HG03175 (cell line): Measurements from ENCODE around the gene LSP1.
"Not testable (repeated sequence)": the region's sequence is repeated elsewhere in the genome, so short reads cannot be mapped to it uniquely, and the experiment has no call there.

Source experiments
- ATAC-seq: cut with Tn5 transposase; IDR thresholded peaks from one replicate; pipeline ENCODE4 v1.9.1; 2021; ENCODE audit warnings: mild to moderate bottlenecking, moderate library complexity; ENCODE audit not compliant: unreplicated experiment

Gene LSP1

DNA sequence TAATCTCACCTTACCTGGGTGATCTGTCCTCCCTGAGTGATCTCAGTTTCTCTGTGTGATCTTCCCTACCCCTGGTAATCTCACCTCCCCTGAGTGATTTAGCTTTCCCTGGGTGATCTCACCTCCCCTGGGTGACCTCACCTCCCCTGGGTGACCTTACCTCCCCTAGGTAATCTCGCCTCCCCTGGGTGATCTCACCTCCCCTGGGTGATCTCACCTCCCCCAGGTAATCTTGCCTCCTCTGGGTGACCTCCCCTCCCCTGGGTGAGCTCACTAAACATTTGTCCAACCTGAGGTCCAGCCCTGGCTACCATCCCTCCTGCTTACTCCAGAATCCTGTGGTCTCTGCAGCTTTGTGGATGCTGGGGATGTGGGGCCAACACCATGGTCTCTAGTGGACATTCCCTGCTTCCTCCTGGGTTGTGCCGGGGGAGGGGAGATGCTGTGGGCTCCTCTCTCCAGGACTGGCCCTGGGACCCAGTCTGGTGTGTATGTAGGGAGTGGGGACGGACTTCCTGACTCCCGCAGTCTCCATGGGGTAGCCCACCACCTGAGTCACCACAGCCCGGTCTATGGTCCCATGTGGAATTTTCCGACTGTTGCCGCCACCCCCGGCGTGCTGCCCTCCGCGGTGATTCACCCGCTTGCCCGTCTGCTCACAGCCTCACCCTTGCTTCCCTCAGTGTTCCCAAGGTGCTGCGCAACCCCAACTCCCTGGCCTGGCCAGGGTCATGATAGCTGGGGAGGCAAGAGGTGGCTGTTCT, 9.9 kb downstream of the LSP1 start:
- ATAC-seq, result no peak

DNA sequence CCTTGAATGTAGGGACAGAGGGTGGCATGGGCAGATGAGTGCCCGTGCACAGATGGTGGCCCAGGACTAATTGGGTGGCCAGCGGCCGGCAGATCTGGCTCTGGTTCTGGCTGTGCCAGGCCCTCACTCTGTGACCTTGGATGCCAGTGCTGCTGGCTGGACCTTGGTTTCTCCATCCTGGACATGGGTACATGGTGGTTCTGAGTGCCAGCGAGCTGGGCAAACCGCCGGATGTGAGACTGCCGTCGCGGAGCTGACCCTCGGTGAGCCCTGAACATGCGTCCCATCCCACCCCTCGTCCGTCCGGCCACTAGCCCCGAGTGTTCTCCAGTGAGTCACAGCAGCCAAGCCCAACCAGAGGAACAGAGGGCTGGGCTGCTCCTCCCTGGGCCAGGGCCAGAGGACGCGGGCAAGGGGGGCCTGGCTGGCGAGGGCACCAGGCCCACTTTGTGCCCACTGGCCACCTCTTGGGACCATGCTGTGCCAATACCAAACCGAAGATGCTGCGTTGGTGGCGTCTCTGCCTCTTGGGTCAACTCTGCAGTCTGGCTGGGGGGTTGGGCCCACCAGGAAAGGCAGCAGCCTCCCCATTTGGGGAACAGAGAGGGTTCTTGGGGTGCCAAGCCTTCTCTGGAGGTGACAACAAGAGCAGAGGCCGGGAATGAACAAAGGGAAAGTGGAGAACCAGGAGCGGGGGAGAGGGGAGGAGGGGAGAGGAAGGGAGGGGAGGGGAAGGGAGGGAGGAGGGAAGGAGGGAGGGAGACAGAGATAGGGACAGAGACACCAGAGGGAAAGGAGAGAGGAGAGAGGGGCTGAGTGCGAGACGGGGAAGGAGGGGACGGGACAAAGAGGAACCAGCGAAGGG, 10.7 kb downstream of the LSP1 start:
- no peak for ATAC-seq

DNA sequence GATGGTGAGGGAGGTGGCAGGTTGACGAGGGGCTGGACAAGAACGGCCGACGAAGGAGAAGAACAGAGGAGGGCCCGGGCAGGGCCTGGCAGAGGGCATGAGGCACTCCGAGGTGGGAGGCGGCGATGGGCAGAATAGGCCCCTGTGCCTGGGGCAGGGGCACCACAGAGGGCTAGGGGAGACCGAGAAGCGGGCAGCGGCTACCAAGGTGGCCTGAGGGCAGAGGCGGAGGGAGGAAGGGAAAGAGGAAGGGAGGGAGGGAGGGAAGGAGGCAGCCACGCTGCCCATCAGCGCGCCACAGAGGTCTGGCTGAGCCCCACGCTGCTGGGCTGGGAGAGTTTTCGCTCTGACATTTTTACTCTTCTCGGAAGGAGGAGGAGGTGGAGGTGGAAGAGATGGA, 11.3 kb downstream of the LSP1 start:
- ATAC-seq, result no peak

DNA sequence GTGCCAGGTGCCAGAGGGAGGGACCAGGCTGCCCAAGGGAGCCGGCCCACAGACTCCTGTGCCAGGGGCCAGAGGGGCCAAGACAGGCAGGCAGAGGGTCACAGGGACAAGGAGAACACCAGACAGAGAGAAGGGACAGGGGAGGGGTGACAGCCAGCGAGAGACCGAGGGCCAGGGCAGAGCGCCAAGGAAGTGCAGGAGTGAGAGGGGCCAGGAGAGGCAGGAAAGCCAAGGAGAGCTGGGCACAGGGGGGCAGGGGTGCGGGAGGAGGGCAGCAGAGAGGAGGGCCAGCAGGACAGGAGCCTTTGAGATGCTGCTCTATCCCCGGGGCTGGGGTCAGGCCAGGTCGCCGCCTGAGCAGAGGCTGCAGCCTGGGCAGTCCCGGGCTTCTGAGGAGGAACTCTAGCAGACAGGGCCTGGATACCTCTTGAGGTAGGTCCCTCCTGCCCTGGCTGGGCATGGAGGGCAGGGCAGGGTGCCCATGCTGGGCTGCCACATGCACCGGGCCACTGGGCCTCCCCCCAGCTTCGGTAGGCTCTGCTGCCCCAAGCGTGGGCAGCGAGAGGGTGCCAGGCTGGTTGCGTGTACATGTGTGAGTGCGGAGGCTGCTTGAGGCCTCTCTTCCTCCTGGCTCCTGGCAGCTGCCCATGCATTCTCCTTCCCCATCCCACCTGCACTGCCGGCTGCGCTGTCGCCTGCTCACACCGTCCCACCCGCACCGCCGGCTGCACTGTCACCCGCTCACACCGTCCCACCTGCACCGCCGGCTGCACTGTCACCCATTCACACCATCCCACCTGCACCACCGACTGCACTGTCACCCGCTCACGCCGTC, 12.2 kb downstream of the LSP1 start:
- no peak for ATAC-seq

DNA sequence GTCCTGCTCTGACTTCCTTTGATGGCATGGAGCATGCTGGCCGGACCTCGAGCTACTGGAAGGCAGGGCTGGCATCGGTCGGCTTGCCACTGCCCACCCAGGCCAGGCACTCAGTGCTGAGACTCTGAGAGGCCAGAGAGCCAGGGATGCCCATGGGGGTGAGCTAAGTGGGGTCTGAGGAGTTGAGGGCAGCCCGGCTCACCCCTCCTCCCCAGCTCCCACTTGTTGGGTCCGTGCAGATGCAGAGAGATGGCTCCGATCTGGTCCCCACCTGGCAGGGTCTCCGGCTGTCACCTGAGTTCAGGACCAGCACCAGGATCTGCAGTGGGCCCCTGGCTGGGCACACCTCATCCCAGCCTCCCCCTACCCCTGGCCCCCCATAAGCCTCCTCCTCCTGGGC, 13.3 kb downstream of the LSP1 start:
- ATAC-seq, result no peak

DNA sequence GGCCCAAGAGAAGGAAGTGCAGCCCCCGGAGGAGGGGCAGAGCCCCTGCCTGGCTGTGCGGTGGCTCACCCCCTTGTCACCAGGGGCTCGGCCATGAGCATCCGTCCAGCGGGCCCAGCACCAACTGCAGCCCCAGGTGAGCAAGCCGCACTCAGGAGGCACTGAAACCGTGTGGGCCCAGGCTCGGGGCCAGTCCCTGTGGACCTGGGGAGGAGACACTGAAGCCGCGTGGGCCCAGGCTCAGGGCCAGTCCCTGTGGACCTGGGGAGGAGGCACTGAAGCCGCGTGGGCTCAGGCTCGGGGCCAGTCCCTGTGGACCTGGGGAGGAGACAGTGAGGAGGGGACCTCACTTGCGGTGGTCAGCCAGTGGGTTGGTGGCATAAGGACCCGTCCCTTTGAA, 13.9 kb downstream of the LSP1 start:
- no peak for ATAC-seq

DNA sequence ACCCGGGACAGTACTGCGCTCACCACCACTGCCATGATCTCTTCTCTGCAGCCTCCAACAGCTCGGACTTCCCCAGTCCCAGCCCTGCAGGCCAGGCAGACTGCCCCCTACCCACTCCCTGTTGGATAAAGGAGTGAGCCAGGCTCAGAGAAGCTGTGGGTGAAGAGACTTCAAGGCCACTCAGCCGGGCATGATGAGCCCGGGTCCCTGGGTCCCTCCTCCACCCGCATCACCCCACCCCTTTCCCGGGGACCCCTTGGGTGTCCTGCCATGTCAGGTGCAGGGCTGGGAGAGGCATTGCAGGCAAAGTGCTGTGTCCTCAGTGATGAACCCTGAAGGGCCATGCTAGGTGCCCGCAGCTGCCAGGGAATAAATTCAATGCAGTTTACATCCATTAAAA, 14.5 kb downstream of the LSP1 start:
- no peak for ATAC-seq

DNA sequence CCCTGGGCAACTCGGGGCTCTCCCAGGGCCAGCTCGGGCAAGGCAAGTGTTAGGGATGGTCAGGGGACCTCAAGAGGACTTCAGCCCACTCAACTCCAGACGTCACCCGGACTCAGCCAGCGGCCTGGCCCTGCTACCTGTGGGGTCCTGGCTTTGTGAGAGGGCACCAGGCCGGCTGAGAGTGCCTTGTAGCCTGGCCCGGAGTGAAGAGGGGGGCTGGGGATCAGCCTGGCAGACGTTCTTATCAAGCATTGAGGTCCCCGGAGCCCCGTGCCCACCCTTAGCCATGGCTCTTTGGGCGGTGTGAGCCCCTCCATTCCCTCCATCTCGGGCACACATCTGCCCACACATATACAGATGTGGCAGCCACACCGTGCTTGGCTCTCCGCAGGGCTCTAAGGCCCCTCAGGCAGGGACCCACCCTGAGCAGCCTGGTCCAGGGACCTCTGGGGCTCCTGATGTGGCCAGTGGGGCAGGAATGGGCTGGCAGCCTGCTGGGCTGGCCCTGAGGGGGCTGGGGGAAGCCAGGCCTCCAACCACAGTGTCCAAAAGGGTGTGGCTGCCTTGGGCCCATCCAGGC, 15.3 kb downstream of the LSP1 start:
- no peak for ATAC-seq

DNA sequence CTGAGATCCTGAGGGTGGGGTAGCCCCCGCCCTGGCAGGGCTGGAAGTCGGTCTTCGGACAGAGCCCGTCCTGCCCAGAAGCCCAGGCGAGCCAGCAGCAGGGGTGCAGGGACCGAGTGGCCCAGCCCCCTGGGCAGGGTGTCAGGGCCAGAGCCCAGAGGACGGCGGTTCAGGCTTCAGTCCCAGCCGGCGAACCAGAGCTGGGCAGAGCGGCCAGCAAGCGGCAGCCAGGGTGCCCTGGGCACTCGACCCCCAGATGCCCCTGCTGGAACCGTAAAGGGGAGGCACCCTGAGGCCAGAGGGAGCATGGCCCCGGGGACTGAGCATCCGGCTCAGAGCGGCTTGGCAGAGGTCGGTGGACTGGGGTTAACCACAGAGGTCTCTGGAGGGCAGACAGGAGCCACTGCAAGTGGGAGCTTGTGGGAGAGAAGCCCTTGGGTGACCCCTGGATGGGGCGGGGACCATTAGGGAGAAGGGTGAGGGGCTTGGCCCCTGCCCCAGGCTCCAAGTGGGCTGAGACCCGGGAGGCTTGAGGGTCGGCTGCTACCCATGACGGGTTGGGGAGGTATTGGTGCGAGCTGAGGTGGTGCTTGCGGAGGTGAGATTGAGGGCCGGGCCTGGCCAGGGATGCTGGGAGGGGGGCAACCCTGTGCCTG, 15.9 kb downstream of the LSP1 start:
- ATAC-seq, result no peak

DNA sequence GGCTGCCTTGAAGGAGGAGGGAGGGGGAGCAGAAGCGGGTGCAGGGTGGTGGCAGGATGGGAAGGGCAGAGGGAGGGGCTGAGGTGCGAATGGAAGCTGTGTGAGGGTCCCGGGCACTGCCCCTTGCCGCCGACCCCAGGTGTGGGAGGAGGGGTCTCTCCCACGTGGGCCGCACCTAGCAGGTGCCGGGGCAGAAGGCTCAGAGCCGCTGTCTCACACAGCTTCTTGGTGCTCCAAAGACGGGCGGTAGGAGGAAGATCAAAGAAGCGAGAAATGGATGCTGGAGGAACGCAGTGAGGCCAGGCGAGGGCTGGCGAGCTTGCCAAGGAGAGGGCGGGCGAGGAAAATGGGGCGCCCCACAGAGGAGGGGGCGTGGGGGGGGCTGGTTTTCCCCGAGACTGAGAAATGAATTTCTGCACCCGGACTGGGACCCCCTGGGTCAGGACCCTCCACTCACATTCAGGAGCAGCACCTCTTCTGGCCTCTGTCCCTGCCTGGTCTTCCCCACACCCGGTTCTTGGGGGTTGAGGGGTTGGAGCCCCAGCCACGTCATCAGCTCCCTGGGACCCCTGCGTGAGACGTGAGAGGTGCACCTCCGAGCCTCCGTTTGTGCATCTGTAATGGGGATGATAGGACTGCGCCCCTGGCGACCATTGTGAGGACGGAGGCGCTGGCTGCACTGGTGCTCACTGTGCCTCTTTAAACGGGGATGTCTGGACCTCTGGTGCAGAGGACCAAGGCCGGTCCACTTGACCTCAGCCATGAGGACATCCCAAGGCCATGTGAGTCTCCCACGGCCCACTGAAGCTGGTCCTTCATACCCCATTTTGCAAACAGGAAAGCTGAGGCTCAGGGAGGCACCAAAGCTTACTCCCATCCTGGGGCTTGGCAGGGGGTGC, 16.8 kb downstream of the LSP1 start:
- no peak for ATAC-seq

DNA sequence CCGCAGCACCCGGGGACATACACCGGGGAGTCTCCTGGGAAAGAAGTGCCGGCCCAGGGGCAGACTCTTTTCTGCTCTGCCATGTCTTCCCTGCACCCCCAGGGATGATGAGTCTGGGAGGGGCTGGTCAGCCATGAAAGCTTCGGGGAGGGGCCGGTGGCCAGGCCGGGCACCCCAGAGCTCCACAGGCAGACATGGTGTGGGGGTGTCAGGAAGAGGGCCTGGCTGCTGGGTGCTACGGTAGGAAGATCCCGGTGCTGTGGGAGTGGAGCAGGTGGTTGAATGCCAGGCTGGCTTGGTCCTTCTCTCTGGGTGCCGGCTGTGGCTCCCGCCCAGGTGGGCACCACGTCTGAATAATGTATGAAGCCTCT, 17.4 kb downstream of the LSP1 start:
- ATAC-seq, result no peak

DNA sequence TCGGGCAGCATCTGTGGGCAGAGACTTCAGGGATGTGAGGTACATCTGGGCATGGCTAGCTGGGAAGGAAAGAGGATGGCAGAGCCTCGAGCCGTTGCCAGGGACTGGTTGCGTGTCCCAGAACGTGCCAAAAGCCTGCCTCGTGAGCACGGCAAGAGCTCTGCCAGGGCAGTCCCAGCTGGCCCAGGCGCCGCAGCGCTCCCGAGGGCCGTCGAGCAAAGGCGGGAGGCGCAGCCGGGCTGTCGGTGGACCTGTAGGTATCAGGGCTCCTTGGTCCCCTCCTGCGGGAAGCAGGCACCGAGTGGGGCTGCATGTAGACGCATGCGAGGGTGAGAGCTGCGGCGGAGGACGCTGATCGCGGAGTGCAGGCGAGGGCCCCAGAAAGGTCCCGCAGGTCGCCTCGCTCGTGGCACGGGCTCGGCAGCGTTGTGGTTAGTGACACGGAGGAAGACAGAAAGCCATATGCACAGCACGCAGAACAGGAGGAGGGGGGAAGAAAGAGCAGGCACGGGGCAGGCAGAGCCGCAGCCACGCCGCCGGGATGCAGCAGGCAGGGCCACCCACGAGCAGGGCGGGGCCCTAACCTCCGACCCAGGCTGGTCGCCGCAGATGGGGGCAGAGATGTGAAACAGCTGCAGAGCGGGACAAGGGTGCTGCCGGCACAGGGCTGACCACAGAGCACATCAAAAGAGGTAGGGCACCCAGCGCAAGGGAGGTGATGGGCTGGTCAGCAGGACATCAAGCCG, 18.0 kb downstream of the LSP1 start:
- no peak for ATAC-seq

DNA sequence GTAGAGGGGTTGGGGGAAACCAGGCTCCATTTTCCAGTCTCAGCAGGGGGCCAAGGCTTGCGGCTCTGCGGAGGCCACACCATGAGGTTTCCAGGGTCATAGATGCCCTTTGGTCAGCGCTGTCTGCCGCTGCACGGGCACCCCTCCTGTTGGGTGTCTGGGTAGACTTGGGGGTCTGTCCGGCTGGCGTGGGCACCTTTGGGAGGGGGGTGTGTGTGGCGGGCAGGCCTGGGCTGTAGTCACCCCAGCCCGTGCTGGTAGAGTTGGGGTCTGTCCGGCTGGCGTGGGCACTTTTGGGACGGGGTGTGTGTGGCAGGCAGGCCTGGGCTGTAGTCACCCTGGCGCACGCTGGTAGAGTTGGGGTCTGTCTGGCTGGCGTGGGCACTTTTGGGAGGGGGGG, 18.6 kb downstream of the LSP1 start:
- ATAC-seq, result no peak

DNA sequence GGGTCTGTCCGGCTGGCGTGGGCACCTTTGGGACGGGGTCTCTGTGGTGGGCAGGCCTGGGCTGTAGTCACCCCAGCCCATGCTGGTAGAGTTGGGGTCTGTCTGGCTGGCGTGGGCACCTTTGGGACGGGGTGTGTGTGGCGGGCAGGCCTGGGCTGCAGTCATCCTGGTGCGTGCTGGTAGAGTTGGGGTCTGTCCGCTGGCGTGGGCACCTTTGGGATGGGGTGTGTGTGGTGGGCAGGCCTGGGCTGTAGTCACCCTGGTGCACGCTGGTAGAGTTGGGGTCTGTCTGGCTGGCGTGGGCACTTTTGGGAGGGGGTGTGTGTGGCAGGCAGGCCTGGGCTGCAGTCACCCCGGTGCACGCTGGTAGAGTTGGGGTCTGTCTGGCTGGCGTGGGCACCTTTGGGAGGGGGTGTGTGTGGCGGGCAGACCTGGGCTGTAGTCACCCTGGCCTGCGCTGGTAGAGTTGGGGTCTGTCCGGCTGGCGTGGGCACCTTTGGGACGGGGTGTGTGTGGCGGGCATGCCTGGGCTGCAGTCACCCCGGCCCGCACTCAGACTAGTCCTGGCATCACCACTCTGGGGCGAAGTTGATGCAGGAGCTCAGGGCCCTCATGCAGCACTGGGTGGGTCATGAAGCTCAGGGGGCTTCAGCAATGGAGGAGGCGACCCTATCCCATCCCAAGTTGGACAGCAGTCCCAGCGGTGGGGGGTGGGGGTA, 19.5 kb downstream of the LSP1 start:
- ATAC-seq, result no peak

DNA sequence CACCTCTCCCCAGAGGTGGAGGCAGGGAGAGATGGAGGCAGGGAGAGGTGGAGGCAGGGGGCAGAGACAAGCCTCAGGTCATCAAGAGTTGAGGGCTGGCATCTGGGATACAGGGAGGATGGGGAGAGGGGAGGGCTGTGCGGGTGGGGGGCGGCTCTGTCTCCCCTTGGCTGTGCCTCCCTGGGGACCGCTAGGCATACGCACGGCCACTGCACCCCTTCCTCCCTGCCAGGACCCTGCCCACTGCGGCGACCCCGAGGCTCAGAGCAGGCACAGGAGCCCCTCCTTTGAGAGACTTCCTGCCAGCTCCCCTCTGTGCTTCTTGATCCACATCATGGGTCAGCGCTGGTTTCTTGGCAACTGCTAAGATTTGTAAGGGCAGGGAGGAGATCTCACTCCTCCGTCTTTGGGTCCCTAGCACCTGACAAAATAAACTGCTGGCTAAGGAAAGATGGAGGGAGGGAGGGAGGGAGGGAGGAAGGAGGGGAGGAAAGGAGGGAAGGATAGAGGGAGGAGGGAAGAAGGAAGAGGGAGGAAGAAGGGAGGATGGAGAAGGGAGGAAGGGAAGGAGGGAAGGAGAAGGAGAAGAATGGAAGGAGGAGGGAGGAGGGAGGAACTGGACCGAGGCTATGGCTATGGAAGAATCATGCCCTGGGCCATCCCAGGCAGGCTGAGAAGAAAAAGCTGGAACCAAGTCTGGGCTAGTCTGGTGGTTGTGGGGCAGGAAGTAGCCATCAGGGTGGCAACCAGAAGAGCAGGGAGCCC, 20.3 kb downstream of the LSP1 start:
- ATAC-seq, result no peak

DNA sequence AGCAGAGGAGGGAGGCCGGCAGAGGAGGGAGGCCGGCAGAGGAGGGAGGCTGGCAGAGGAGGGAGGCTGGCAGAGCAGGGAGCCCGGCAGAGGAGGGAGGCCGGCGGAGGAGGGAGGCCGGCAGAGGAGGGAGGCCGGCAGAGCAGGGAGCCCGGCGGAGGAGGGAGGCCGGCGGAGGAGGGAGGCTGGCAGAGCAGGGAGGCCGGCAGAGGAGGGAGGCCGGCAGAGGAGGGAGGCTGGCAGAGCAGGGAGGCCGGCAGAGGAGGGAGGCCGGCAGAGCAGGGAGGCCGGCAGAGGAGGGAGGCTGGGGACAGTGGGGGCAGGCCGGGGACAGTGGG, 20.9 kb downstream of the LSP1 start:
- ATAC-seq, result not testable (repeated sequence)

DNA sequence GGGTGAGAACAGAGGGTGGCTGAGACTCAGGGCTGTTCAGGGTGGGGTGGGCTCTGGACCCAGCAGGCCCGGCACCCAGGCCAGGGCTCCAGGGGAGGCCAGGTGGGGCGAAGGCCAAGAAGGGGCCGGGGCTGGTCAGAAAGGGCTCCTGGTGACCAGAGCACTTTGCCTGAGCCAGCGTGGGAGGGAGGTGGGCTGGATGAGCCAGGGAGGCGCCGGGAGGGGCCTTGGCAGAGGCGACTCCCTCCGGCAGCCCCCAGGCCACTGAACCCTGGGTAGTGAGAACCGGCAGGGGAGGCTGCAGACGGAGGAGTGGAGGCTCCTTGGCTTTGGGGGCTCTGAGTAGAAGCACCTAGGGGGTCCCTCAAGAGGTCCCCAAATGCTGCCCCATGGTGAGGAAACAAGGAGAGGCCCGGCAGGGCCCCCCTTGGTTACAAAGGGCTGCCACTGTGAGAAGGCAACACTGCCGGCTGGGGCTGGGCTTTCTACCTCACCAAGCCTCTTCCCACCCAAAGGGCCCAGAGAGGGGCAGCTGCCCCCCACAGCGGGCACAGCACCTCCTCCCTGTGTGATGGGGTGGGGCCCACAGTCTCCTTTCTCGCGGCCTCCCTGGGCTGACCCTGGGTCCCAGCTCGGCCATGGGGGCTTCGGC, 21.7 kb downstream of the LSP1 start:
- not testable (repeated sequence) for ATAC-seq
